Neural progenitor cell (in vitro differentiated cells): Measurements from ENCODE around the gene MELTF. TPM values are rescaled to one million over a fixed set of nuclear protein-coding genes. Genes with fewer than 3 reads are reported as not detected.

Source experiments
- DNase-seq: peaks from one replicate; pipeline ENCODE4 v3.0.0-alpha.2; 2016; ENCODE audit warnings: low spot score
- H2AFZ ChIP-seq: fragments of 200-600 bp; sonication (generic); replicated peaks from 2 replicates; pipeline ENCODE4 v1.6.1; 2016; ENCODE audit warnings: antibody characterized with exemption
- H3F3A ChIP-seq: fragments of 200-600 bp; sonication (generic); 2 replicates; pipeline ENCODE4 v1.6.1; 2016; ENCODE audit warnings: antibody characterized with exemption, low read depth
- H3K27ac ChIP-seq: fragments of 200-600 bp; sonication (generic); 2 replicates; pipeline ENCODE4 v1.5.1; 2016; ENCODE audit warnings: mild to moderate bottlenecking
- H3K27me3 ChIP-seq: fragments of 200-600 bp; sonication (generic); 2 replicates; pipeline ENCODE4 v1.6.1; 2016; ENCODE audit warnings: mild to moderate bottlenecking, moderate library complexity
- H3K36me3 ChIP-seq: fragments of 200-600 bp; sonication (generic); 2 replicates; pipeline ENCODE4 v1.5.1; 2016
- H3K4me1 ChIP-seq: fragments of 200-600 bp; sonication (generic); 2 replicates; pipeline ENCODE4 v1.6.1; 2016; ENCODE audit warnings: mixed run types
- H3K4me2 ChIP-seq: fragments of 200-600 bp; sonication (generic); 2 replicates; pipeline ENCODE4 v1.6.1; 2016
- H3K4me3 ChIP-seq: fragments of 200-600 bp; sonication (generic); 2 replicates; pipeline ENCODE4 v1.5.1; 2016
- H3K79me2 ChIP-seq: fragments of 200-600 bp; sonication (generic); 2 replicates; pipeline ENCODE4 v1.6.1; 2016; ENCODE audit warnings: low read depth
- H3K9ac ChIP-seq: fragments of 200-600 bp; sonication (generic); 2 replicates; pipeline ENCODE4 v1.6.1; 2016
- H3K9me3 ChIP-seq: fragments of 200-600 bp; sonication (generic); 2 replicates; pipeline ENCODE4 v1.5.1; 2016; ENCODE audit warnings: low read depth
- H4K20me1 ChIP-seq: fragments of 200-600 bp; sonication (generic); 2 replicates; pipeline ENCODE4 v1.6.1; 2016; ENCODE audit warnings: low read depth
- H3K27ac Mint-ChIP-seq: 3 replicates; pipeline ENCODE4 v1.8.0; 2021; ENCODE audit warnings: mixed read lengths
- H3K27me3 Mint-ChIP-seq: 2 replicates; pipeline ENCODE4 v1.8.0; 2022; ENCODE audit warnings: low read depth, mild to moderate bottlenecking, inconsistent platforms, moderate library complexity, mixed read lengths; ENCODE audit not compliant: insufficient read depth
- H3K36me3 Mint-ChIP-seq: 3 replicates; pipeline ENCODE4 v1.8.0; 2021; ENCODE audit warnings: mixed read lengths
- H3K4me1 Mint-ChIP-seq: 3 replicates; pipeline ENCODE4 v1.8.0; 2021; ENCODE audit warnings: mixed read lengths
- H3K4me3 Mint-ChIP-seq: 3 replicates; pipeline ENCODE4 v1.8.0; 2021; ENCODE audit warnings: mild to moderate bottlenecking, moderate library complexity, mixed read lengths
- H3K9me3 Mint-ChIP-seq: 3 replicates; pipeline ENCODE4 v1.8.0; 2020; ENCODE audit warnings: mixed read lengths
- CTCF ChIP-seq: fragments of 200-600 bp; sonication (generic); IDR thresholded peaks from 2 replicates; pipeline ENCODE4 v1.5.1; 2017; ENCODE audit warnings: antibody characterized with exemption, mild to moderate bottlenecking
- EZH2 ChIP-seq: fragments of 200-600 bp; sonication (generic); IDR thresholded peaks from 2 replicates; pipeline ENCODE4 v1.6.1; 2017; ENCODE audit warnings: antibody characterized with exemption, mild to moderate bottlenecking, moderate library complexity
- EZH2phosphoT487 ChIP-seq: fragments of 200-600 bp; sonication (generic); IDR thresholded peaks from 2 replicates; pipeline ENCODE4 v1.6.1; 2017; ENCODE audit warnings: antibody characterized with exemption
- total RNA-seq: library from RNA; depleted of rRNA; stranded (reverse); fragments of >200 nt; gene quantifications from 2 replicates; pipeline ENCODE4 v1.2.3, GENCODE V29; 2015; ENCODE audit warnings: low replicate concordance

Gene MELTF
- total RNA-seq, 1 donor from 2014 or later: 0.28 TPM

GRCh38 chr3:196985298-196985697 lies 44.3 kb downstream of the MELTF start:
- peaks cover 3% of the 10 kb centered on the region for H3K36me3 Mint-ChIP-seq
- no peak overlapping the region for H3K9ac ChIP-seq
- H3K36me3 ChIP-seq: no peaks in the 10 kb centered on the region
- no peak for TF ChIP-seq EZH2phosphoT487
- no peak for TF ChIP-seq CTCF
- no peak for TF ChIP-seq EZH2
- no peak overlapping the region for H2AFZ ChIP-seq
- no peak overlapping the region for H3K4me2 ChIP-seq
- no peak for DNase-seq
- no peaks in the 10 kb centered on the region for H3F3A ChIP-seq
- no peak overlapping the region for H3K27ac Mint-ChIP-seq
- no peaks in the 10 kb centered on the region for H4K20me1 ChIP-seq
- no peak overlapping the region for H3K4me3 ChIP-seq
- H3K27ac ChIP-seq: no peak overlapping the region
- H3K4me1 Mint-ChIP-seq: no peaks in the 10 kb centered on the region
- no peaks in the 10 kb centered on the region for H3K9me3 ChIP-seq
- H3K4me3 Mint-ChIP-seq: no peak overlapping the region
- H3K27me3 Mint-ChIP-seq: peaks cover 12% of the 10 kb centered on the region
- H3K79me2 ChIP-seq: no peaks in the 10 kb centered on the region
- no peaks in the 10 kb centered on the region for H3K4me1 ChIP-seq
- peaks cover 16% of the 10 kb centered on the region for H3K9me3 Mint-ChIP-seq
- no peaks in the 10 kb centered on the region for H3K27me3 ChIP-seq

- no peak overlapping the region for H3K27ac Mint-ChIP-seq
- no peak for DNase-seq
Measured at GRCh38 chr3:196983186-196983585, 46.4 kb downstream of the MELTF start.

GRCh38 chr3:196981657-196982056 lies 48.0 kb downstream of the MELTF start:
- H3K4me1 Mint-ChIP-seq: peaks cover 3% of the 10 kb centered on the region
- Histone ChIP-seq H3K4me1 (no peaks in the 10 kb centered on the region), H2AFZ (no peak overlapping the region), H3K4me3 (no peak overlapping the region), H3F3A (no peaks in the 10 kb centered on the region), H3K36me3 (no peaks in the 10 kb centered on the region), H3K79me2 (no peaks in the 10 kb centered on the region), H3K9ac (no peak overlapping the region), H3K9me3 (no peaks in the 10 kb centered on the region), H3K27me3 (peaks cover 8% of the 10 kb centered on the region), H3K4me2 (no peak overlapping the region), H3K27ac (no peak overlapping the region), H4K20me1 (no peaks in the 10 kb centered on the region)
- H3K36me3 Mint-ChIP-seq: peaks cover 3% of the 10 kb centered on the region
- DNase-seq: no peak
- no peak overlapping the region for H3K27ac Mint-ChIP-seq
- H3K27me3 Mint-ChIP-seq: peaks cover 9% of the 10 kb centered on the region
- H3K4me3 Mint-ChIP-seq: peak overlapping the region; percentile 1
- TF ChIP-seq EZH2 (no peak), CTCF (no peak), EZH2phosphoT487 (no peak)
- H3K9me3 Mint-ChIP-seq: peaks cover 16% of the 10 kb centered on the region

More at GRCh38 chr3:196983186-196983585, 46.4 kb downstream of the MELTF start:
- Mint-ChIP-seq H3K9me3 (peaks cover 16% of the 10 kb centered on the region), H3K4me3 (no peak overlapping the region), H3K4me1 (peaks cover 3% of the 10 kb centered on the region), H3K36me3 (peaks cover 3% of the 10 kb centered on the region), H3K27me3 (peaks cover 13% of the 10 kb centered on the region)
- Histone ChIP-seq H3K9me3 (no peaks in the 10 kb centered on the region), H3K27ac (no peak overlapping the region), H3K27me3 (peaks cover 4% of the 10 kb centered on the region), H2AFZ (no peak overlapping the region), H3K36me3 (no peaks in the 10 kb centered on the region), H3K4me3 (no peak overlapping the region), H3K9ac (no peak overlapping the region), H3K79me2 (no peaks in the 10 kb centered on the region), H3K4me1 (no peaks in the 10 kb centered on the region), H3K4me2 (no peak overlapping the region), H4K20me1 (no peaks in the 10 kb centered on the region), H3F3A (no peaks in the 10 kb centered on the region)
- no peak for TF ChIP-seq EZH2phosphoT487
- TF ChIP-seq EZH2: no peak
- no peak for TF ChIP-seq CTCF
